Body of pancreas (tissue), 4 donors: ENCODE measurements around the gene TGM2. TPM values are rescaled to one million over a fixed set of nuclear protein-coding genes. Genes with fewer than 3 reads are reported as not detected.

Source experiments
- ATAC-seq: fragments of 150-250 bp; one replicate; pipeline ENCODE4 v1.9.1; 2016
- DNase-seq, 4 donors: peaks; one replicate each; pipeline ENCODE4 v3.0.0-alpha.2; 2019
- H3K27ac ChIP-seq, 4 donors: fragments of 200-600 bp; sonication (generic); 1 replicate in 3 of 4; 2 replicates in 1 of 4; pipeline versions ENCODE4 v1.5.1 to v1.6.1; 2016 to 2019; ENCODE audit warnings: mild to moderate bottlenecking in 1 of 4, mixed read lengths in 1 of 4, moderate library complexity in 1 of 4
- H3K27me3 ChIP-seq, 2 donors: fragments of 200-600 bp; sonication (generic); one replicate each; pipeline ENCODE4 v1.6.0; 2016; ENCODE audit warnings: mild to moderate bottlenecking in 1 of 2
- H3K36me3 ChIP-seq, 2 donors: fragments of 200-600 bp; sonication (generic); replicated peaks in 1 of 2; 2 replicates each; pipeline ENCODE4 v1.5.1; 2016; ENCODE audit warnings: low read depth in 2 of 2; ENCODE audit not compliant: insufficient read depth in 1 of 2
- H3K4me1 ChIP-seq: fragments of 200-600 bp; sonication (generic); one replicate; pipeline ENCODE4 v1.6.0; 2016
- H3K4me3 ChIP-seq, 2 donors: fragments of 200-600 bp; sonication (generic); 1 replicate in 1 of 2; 2 replicates in 1 of 2; pipeline ENCODE4 v1.5.1; 2016 to 2019
- H3K9me3 ChIP-seq, 3 donors: fragments of 200-600 bp; sonication (generic); 1 replicate in 2 of 3; 2 replicates in 1 of 3; pipeline ENCODE4 v1.5.1; 2016
- POLR2A ChIP-seq, 3 donors: fragments of 450-650 bp; IDR thresholded peaks; one replicate each; pipeline ENCODE4 v1.6.1; 2016; ENCODE audit warnings: antibody characterized with exemption in 3 of 3, mild to moderate bottlenecking in 2 of 3
- WGBS, 2 donors: methylation state at CpG; one replicate each; pipeline ENCODE4 v1.1.5; 2017; 5-methylcytosine and 5-hydroxymethylcytosine counted together
- intact Hi-C: fragments of 100-400 bp; cut with DNase I; formaldehyde crosslinking; loops from one replicate; pipeline ENCODE4 v1.15.1; 2023
- total RNA-seq, 2 donors: library from RNA; depleted of rRNA; stranded (reverse); fragments of >200 nt; gene quantifications; one replicate each; pipeline ENCODE4 v1.1.0, GENCODE V29; 2016
- TF ChIP-seq, protein P1 (sequence below), 7 experiments: fragments of 450-650 bp in 4 of 7; fragments of 200-600 bp in 3 of 7; sonication (generic) in 3 of 7; IDR thresholded peaks; one replicate each; pipeline ENCODE4 v1.5.1; 2016 to 2019; ENCODE audit warnings: antibody characterized with exemption in 7 of 7

TGM2 gene
- total RNA-seq, 2 donors from 2014 or later, result 17.1 to 27.5 TPM

DNA sequence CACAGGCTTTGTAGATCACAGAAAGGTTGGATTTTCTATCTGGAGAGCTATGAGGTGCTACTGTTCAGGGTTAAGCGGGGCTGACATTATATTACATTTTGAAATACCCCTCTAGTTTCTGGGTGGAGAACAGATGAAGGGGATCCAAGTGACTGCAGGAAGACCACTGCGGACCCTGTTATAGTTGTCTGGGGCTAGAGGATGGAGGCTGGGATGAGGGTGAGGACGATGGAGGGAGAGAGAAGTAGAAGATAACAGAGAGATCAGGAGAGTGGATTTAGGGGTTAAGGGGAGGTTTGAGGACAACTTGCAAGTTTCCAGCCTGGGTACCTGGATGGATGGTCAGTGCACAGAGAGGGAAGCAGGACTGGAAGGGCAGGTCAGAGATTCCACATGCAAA is 43.5 kb upstream of the TGM2 start:
- intact Hi-C loops, result no loop called here
- H3K4me3 ChIP-seq, result no peak overlapping the region
- WGBS, 2 donors, result 65 to 77% methylated on average over 3 of the region's 3 CpGs
- no peaks in the 10 kb centered on the region for H3K36me3 ChIP-seq
- ATAC-seq, result no peak
- no peak for DNase-seq
- no peaks in the 10 kb centered on the region for H3K27me3 ChIP-seq
- no peaks in the 10 kb centered on the region for H3K9me3 ChIP-seq
- no peak overlapping the region for H3K27ac ChIP-seq
- TF ChIP-seq, protein P1, sequence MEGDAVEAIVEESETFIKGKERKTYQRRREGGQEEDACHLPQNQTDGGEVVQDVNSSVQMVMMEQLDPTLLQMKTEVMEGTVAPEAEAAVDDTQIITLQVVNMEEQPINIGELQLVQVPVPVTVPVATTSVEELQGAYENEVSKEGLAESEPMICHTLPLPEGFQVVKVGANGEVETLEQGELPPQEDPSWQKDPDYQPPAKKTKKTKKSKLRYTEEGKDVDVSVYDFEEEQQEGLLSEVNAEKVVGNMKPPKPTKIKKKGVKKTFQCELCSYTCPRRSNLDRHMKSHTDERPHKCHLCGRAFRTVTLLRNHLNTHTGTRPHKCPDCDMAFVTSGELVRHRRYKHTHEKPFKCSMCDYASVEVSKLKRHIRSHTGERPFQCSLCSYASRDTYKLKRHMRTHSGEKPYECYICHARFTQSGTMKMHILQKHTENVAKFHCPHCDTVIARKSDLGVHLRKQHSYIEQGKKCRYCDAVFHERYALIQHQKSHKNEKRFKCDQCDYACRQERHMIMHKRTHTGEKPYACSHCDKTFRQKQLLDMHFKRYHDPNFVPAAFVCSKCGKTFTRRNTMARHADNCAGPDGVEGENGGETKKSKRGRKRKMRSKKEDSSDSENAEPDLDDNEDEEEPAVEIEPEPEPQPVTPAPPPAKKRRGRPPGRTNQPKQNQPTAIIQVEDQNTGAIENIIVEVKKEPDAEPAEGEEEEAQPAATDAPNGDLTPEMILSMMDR (IDR thresholded peaks at IDR 0.05), result no peak
- TF ChIP-seq POLR2A (IDR thresholded peaks at IDR 0.05), result no peak
- no peaks in the 10 kb centered on the region for H3K4me1 ChIP-seq

DNA sequence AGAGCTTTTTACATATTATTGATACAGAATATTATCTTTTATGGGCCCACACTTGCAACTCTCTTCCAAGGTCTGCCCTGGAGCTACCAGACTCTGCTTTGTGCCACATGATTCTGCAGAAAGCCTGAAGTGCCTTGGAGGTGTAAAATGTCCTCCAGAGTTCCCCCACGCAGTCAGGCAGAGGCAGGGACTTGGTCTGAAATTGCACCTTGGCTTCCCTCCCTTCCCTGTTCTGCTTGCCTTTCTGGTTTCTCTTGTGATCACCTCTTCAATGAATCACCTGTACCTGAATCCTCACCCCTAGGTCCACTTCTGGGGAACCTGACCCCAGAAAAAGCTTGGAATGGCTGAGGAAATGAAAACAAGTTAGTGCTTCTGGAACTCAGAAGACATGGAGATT is 43.0 kb upstream of the TGM2 start:
- TF ChIP-seq, protein P1 (IDR thresholded peaks at IDR 0.05), result no peak
- no peak for TF ChIP-seq POLR2A (IDR thresholded peaks at IDR 0.05)
- Histone ChIP-seq H3K9me3 (no peaks in the 10 kb centered on the region), H3K4me3 (no peak overlapping the region), H3K4me1 (no peaks in the 10 kb centered on the region), H3K27me3 (no peaks in the 10 kb centered on the region), H3K36me3 (no peaks in the 10 kb centered on the region), H3K27ac (no peak overlapping the region)
- intact Hi-C loops, result no loop called here
- 68 to 75% methylated on average over 1 of the region's 1 CpG for WGBS, 2 donors
- DNase-seq, result no peak
- ATAC-seq, result no peak

DNA sequence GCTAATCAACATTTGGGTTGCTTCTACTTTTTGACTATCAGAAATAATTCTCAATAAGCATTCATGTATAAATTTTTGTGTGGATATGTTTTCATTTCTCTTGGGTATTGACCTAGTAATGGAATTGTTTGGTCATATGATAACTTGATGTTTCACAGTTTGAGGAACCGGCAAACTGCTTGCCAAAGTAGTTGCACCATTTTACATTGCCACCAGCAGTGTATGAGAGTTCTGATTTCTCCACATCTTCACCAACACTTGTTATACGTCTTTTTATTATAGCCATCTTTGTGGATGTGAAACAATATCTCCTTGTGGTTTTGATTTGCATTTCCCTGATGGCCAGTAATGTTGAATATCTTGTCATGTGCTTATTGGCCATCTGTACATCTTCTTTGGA is 42.6 kb upstream of the TGM2 start:
- no peaks in the 10 kb centered on the region for H3K27me3 ChIP-seq
- H3K27ac ChIP-seq, result no peak overlapping the region
- ATAC-seq, result no peak
- H3K4me1 ChIP-seq, result no peaks in the 10 kb centered on the region
- intact Hi-C loops, result no loop called here
- TF ChIP-seq, protein P1 (IDR thresholded peaks at IDR 0.05), result no peak
- TF ChIP-seq POLR2A (IDR thresholded peaks at IDR 0.05), result no peak
- no peaks in the 10 kb centered on the region for H3K9me3 ChIP-seq
- no peaks in the 10 kb centered on the region for H3K36me3 ChIP-seq
- no peak for DNase-seq
- WGBS, 2 donors, result 68 to 81% methylated on average over 2 of the region's 2 CpGs
- H3K4me3 ChIP-seq, result no peak overlapping the region

DNA sequence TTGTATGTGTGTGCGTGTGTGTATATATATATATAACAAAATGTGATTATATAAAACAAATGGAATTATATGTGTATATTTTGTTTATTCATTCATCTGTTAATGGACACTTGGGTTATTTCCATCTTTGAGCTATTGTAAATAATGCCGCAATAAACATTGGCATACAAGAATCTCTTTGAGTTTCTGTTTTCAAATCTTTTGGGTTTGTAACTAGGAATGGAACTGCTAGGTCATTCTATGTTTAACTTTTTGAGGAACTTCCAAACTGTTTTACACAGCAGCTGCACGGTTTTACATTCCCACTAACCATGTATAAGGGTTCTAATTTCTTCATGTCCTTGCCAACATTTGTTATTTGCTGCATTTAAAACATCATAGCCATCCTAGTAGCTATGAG is 39.9 kb upstream of the TGM2 start:
- 60% methylated on average over 3 of the region's 3 CpGs for WGBS, 2 donors
- H3K27ac ChIP-seq, result no peak overlapping the region
- no peak overlapping the region for H3K4me3 ChIP-seq
- no peaks in the 10 kb centered on the region for H3K36me3 ChIP-seq
- no peaks in the 10 kb centered on the region for H3K27me3 ChIP-seq
- no peak for ATAC-seq
- no peaks in the 10 kb centered on the region for H3K9me3 ChIP-seq
- no peaks in the 10 kb centered on the region for H3K4me1 ChIP-seq
- no peak for DNase-seq
- intact Hi-C loops, result no loop called here
- TF ChIP-seq, protein P1 (IDR thresholded peaks at IDR 0.05), result no peak
- no peak for TF ChIP-seq POLR2A (IDR thresholded peaks at IDR 0.05)

DNA sequence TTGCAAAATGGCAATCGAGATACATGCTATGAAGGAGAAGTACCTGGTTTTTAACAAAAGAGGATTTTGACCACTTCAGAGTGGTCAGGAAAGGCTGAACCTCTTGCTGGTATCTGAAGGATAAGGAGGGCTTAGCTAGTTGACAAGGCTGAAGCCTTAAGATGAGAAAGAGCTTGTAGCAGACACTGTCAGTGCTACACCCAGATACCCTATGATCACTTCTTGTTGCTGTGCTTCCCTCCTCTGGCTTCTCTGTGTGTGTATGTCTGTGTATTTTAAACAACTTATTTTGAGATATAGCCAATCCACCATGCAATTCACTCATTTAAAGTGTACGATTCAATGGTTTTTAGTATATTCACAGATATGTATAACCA is 38.9 kb upstream of the TGM2 start:
- intact Hi-C loops, result no loop called here
- H3K9me3 ChIP-seq, result no peaks in the 10 kb centered on the region
- H3K4me3 ChIP-seq, result no peak overlapping the region
- H3K4me1 ChIP-seq, result no peaks in the 10 kb centered on the region
- H3K27me3 ChIP-seq, result no peaks in the 10 kb centered on the region
- DNase-seq, result no peak
- WGBS, 2 donors, result 59 to 64% methylated on average over 2 of the region's 2 CpGs
- H3K36me3 ChIP-seq, result no peaks in the 10 kb centered on the region
- H3K27ac ChIP-seq, result no peak overlapping the region
- TF ChIP-seq, protein P1 (IDR thresholded peaks at IDR 0.05), result no peak
- TF ChIP-seq POLR2A (IDR thresholded peaks at IDR 0.05), result no peak
- no peak for ATAC-seq
